ENCODE results near the gene TIGD3.
A peak's percentile ranks its signal among the peaks of the same experiment; 100 is the strongest.

Gene TIGD3

DNA sequence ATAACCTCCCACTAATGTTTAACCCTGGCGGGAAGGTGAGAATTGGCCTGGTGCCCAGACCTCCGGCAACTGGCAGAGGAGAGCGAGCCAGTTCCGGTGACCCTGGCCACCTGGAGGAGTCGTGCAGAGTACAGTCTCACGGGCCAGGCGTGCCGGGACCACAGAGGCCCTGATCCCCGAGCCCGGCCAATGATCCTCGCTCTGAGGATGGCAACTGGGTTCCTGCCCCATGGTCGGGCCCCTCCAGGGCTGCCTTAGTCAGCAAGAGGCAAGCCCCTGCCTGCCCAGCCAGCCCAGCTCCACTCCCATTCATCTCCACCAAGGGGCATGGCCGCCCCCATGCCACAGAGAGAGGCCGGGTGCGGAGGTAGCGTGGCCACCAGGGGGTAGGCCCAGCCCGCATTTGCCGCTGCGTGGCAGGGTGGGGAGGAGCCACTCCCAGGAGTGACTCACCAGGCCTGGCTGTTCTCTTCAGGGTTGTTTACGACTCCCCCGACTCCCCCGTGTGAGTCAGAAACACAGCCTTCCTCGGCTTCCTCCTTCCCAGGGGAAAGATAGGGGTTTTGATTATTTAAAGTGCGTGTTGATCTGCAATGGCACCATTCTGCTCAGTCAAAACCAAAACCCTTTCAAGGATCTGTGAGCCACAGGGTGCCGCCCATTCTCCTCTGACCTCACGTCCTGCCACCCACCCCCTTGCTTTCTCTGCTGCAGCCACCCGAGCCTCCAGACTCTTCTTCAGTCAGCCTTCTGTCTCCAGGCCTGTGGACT, 27.7 kb downstream of the TIGD3 start, which contains the start of gene SLC25A45:
Gene SLC25A45, minus strand, starts transcription at position 614 of the 771 bp plus-strand sequence. CDS start 695 bp downstream, outside the sequence.
- peaks cover 12% of the 10 kb centered on the region for H3K4me1 ChIP-seq (ENCODE audit: low read length)
- H3K9ac ChIP-seq (ENCODE audit: low read length) = peak within 1 kb of the TSS; percentile 87
- DNase-seq = peak; percentile 85
- H4K20me1 ChIP-seq (ENCODE audit: insufficient read depth, low read length) = no peaks in the 10 kb centered on the region
- no peaks in the 10 kb centered on the region for H3K9me2 ChIP-seq (replicated peaks; ENCODE audit: insufficient read depth, low read length)
- H3K4me3 ChIP-seq (ENCODE audit: low read length) = peak within 1 kb of the TSS; percentile 59
- H3F3A ChIP-seq (ENCODE audit: insufficient read depth, low read length) = peaks cover 29% of the 10 kb centered on the region
- H2AFZ ChIP-seq (ENCODE audit: low read length) = peak within 1 kb of the TSS; percentile 32
- H3K9me3 ChIP-seq (replicated peaks; ENCODE audit: insufficient read depth, low read length) = no peaks in the 10 kb centered on the region
- no peak for TF ChIP-seq EZH2 (optimal IDR thresholded peaks at IDR 0.05; ENCODE audit: low read depth, low read length)
- TF ChIP-seq, protein P1, sequence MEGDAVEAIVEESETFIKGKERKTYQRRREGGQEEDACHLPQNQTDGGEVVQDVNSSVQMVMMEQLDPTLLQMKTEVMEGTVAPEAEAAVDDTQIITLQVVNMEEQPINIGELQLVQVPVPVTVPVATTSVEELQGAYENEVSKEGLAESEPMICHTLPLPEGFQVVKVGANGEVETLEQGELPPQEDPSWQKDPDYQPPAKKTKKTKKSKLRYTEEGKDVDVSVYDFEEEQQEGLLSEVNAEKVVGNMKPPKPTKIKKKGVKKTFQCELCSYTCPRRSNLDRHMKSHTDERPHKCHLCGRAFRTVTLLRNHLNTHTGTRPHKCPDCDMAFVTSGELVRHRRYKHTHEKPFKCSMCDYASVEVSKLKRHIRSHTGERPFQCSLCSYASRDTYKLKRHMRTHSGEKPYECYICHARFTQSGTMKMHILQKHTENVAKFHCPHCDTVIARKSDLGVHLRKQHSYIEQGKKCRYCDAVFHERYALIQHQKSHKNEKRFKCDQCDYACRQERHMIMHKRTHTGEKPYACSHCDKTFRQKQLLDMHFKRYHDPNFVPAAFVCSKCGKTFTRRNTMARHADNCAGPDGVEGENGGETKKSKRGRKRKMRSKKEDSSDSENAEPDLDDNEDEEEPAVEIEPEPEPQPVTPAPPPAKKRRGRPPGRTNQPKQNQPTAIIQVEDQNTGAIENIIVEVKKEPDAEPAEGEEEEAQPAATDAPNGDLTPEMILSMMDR (IDR thresholded peaks at IDR 0.05; ENCODE audit: low read length) = peak; percentile 74
- H3K79me2 ChIP-seq (ENCODE audit: low read length) = peaks cover 20% of the 10 kb centered on the region
- H3K27ac ChIP-seq (ENCODE audit: low read length) = peak within 1 kb of the TSS; percentile 91
- H3K27me3 ChIP-seq (replicated peaks; ENCODE audit: insufficient read depth, low read length) = no peaks in the 10 kb centered on the region
- peak within 1 kb of the TSS; percentile 64 for H3K4me2 ChIP-seq (ENCODE audit: low read depth, low read length)
- no peaks in the 10 kb centered on the region for H3K36me3 ChIP-seq (replicated peaks; ENCODE audit: insufficient read depth, low read length)

DNA sequence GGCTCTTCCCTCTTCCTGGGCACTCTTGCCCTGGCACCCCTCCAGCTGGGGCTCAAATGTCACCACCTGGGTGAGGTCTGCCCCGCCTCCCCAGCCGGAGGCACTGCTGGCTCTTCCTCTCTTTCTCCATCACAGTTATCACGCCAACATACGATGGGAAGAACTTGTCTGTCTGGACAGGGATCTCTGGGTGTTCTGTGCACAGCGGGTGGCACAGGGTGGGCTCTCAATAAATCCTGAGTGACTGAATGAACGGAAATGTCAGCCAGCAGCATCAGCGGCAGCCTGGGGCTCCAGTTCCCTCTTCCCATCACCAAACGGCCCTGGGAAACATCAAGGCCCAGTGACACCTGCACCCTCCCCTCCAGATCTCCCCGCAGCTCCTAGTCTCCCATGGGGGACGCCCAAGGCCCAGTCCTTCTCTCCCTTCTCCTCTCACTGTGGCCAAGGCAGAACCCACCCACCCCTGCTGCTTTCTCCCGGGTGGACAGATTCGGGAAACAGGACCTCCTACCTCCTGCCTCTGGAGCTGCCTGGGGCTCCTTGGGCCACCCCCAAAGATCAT, 28.3 kb downstream of the TIGD3 start:
- TF ChIP-seq EZH2 (optimal IDR thresholded peaks at IDR 0.05; ENCODE audit: low read depth, low read length) (no peak), EZH2phosphoT487 (IDR thresholded peaks at IDR 0.05; ENCODE audit: low read length) (no peak)
- TF ChIP-seq, protein P1 (IDR thresholded peaks at IDR 0.05; ENCODE audit: low read length) = no peak
- Histone ChIP-seq H3K4me1 (ENCODE audit: low read length) (peaks cover 14% of the 10 kb centered on the region), H3K9me2 (replicated peaks; ENCODE audit: insufficient read depth, low read length) (no peaks in the 10 kb centered on the region), H3F3A (ENCODE audit: insufficient read depth, low read length) (peaks cover 32% of the 10 kb centered on the region), H2AFZ (ENCODE audit: low read length) (peak overlapping the region; percentile 32), H3K36me3 (replicated peaks; ENCODE audit: insufficient read depth, low read length) (no peaks in the 10 kb centered on the region), H3K4me3 (ENCODE audit: low read length) (peak overlapping the region; percentile 59), H3K4me2 (ENCODE audit: low read depth, low read length) (peak overlapping the region; percentile 64), H3K27ac (ENCODE audit: low read length) (peak overlapping the region; percentile 91), H3K79me2 (ENCODE audit: low read length) (peaks cover 26% of the 10 kb centered on the region), H3K9me3 (replicated peaks; ENCODE audit: insufficient read depth, low read length) (no peaks in the 10 kb centered on the region), H3K9ac (ENCODE audit: low read length) (peak overlapping the region; percentile 87), H3K27me3 (replicated peaks; ENCODE audit: insufficient read depth, low read length) (no peaks in the 10 kb centered on the region), H4K20me1 (ENCODE audit: insufficient read depth, low read length) (no peaks in the 10 kb centered on the region)
- no peak for DNase-seq

DNA sequence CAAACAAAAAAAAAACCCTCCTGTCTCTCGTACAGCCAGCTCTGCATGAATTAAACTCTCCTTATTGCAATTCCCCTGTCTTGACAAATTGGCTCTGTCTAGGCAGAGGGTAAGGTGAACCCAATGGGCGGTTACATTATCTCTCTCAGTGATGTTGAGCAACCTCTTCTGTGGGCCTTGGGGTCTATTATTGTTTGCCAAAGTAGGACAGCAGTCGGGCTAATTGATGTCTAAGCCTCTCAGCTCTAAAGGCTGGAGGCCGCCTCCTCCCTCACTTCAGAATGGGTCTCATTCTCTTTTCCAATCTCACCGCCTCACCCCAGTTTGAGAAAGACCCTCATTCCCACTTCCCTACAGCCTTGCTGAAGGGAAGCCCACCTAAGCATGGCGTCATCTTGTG, 29.2 kb downstream of the TIGD3 start:
- TF ChIP-seq EZH2 (optimal IDR thresholded peaks at IDR 0.05; ENCODE audit: low read depth, low read length) (no peak), EZH2phosphoT487 (IDR thresholded peaks at IDR 0.05; ENCODE audit: low read length) (no peak)
- TF ChIP-seq, protein P1 (IDR thresholded peaks at IDR 0.05; ENCODE audit: low read length) = no peak
- no peaks in the 10 kb centered on the region for H3K9me2 ChIP-seq (replicated peaks; ENCODE audit: insufficient read depth, low read length)
- H3K27me3 ChIP-seq (replicated peaks; ENCODE audit: insufficient read depth, low read length) = no peaks in the 10 kb centered on the region
- H3K79me2 ChIP-seq (ENCODE audit: low read length) = peaks cover 34% of the 10 kb centered on the region
- H4K20me1 ChIP-seq (ENCODE audit: insufficient read depth, low read length) = no peaks in the 10 kb centered on the region
- H3K36me3 ChIP-seq (replicated peaks; ENCODE audit: insufficient read depth, low read length) = no peaks in the 10 kb centered on the region
- H3K4me3 ChIP-seq (ENCODE audit: low read length) = no peak overlapping the region
- no peak overlapping the region for H3K4me2 ChIP-seq (ENCODE audit: low read depth, low read length)
- peaks cover 22% of the 10 kb centered on the region for H3K4me1 ChIP-seq (ENCODE audit: low read length)
- no peak overlapping the region for H3K9ac ChIP-seq (ENCODE audit: low read length)
- no peak overlapping the region for H2AFZ ChIP-seq (ENCODE audit: low read length)
- H3K9me3 ChIP-seq (replicated peaks; ENCODE audit: insufficient read depth, low read length) = no peaks in the 10 kb centered on the region
- H3F3A ChIP-seq (ENCODE audit: insufficient read depth, low read length) = peaks cover 41% of the 10 kb centered on the region
- H3K27ac ChIP-seq (ENCODE audit: low read length) = no peak overlapping the region
- no peak for DNase-seq

Measured in MM.1S (cell line).